Glutamatergic neuron (in vitro differentiated cells): ENCODE results near the gene FNDC3B. TPM values are rescaled to one million over a fixed set of nuclear protein-coding genes. Genes with fewer than 3 reads are reported as not detected.

Experiments
- DNase-seq: peaks from one replicate; pipeline ENCODE4 v3.0.0; 2022
- H3K27ac Mint-ChIP-seq: one replicate; pipeline ENCODE4 v1.8.0; 2020; ENCODE audit warnings: mild to moderate bottlenecking, mixed read lengths, inconsistent platforms; ENCODE audit not compliant: unreplicated experiment
- H3K27me3 Mint-ChIP-seq: one replicate; pipeline ENCODE4 v1.8.0; 2020; ENCODE audit warnings: mild to moderate bottlenecking, moderate library complexity, mixed read lengths, inconsistent platforms; ENCODE audit not compliant: unreplicated experiment
- H3K36me3 Mint-ChIP-seq: one replicate; pipeline ENCODE4 v1.8.0; 2020; ENCODE audit warnings: mild to moderate bottlenecking, mixed read lengths, inconsistent platforms; ENCODE audit not compliant: unreplicated experiment
- H3K4me1 Mint-ChIP-seq: one replicate; pipeline ENCODE4 v1.8.0; 2020; ENCODE audit warnings: mild to moderate bottlenecking, low read depth, mixed read lengths, inconsistent platforms; ENCODE audit not compliant: unreplicated experiment
- H3K4me3 Mint-ChIP-seq: one replicate; pipeline ENCODE4 v1.8.0; 2020; ENCODE audit warnings: mild to moderate bottlenecking, mixed read lengths, inconsistent platforms; ENCODE audit not compliant: unreplicated experiment
- H3K9me3 Mint-ChIP-seq: one replicate; pipeline ENCODE4 v1.8.0; 2020; ENCODE audit warnings: mild to moderate bottlenecking, moderate library complexity, mixed read lengths, inconsistent platforms; ENCODE audit not compliant: unreplicated experiment
- CTCF ChIP-seq: fragments of 200-600 bp; sonication (generic); IDR thresholded peaks from one replicate; pipeline ENCODE4 v1.5.0; 2021; ENCODE audit not compliant: partially characterized antibody, unreplicated experiment
- total RNA-seq: library from RNA; stranded (reverse); fragmentation: NEBNext Ultra II Directional; extraction: Animal tissue kit (Norgen Biotek cat#: 25700); gene quantifications from one replicate; pipeline ENCODE4 v1.2.1, GENCODE V29; 2021; ENCODE audit not compliant: unreplicated experiment

The FNDC3B gene
- total RNA-seq, 1 donor from 2014 or later, result 11.7 TPM

GRCh38 chr3:172320468-172320867 is 281.1 kb downstream of the FNDC3B start:
- peaks cover 8% of the 10 kb centered on the region for H3K9me3 Mint-ChIP-seq
- H3K27ac Mint-ChIP-seq, result no peak overlapping the region
- no peaks in the 10 kb centered on the region for H3K36me3 Mint-ChIP-seq
- peaks cover 20% of the 10 kb centered on the region for H3K4me1 Mint-ChIP-seq
- H3K4me3 Mint-ChIP-seq, result no peak overlapping the region
- TF ChIP-seq CTCF, result no peak
- peaks cover 11% of the 10 kb centered on the region for H3K27me3 Mint-ChIP-seq
- DNase-seq, result no peak

GRCh38 chr3:172321035-172321434 is 281.7 kb downstream of the FNDC3B start:
- Mint-ChIP-seq H3K4me1 (peaks cover 20% of the 10 kb centered on the region), H3K4me3 (no peak overlapping the region), H3K36me3 (no peaks in the 10 kb centered on the region), H3K27ac (no peak overlapping the region), H3K27me3 (peaks cover 11% of the 10 kb centered on the region), H3K9me3 (peaks cover 8% of the 10 kb centered on the region)
- no peak for TF ChIP-seq CTCF
- no peak for DNase-seq

- Mint-ChIP-seq H3K27me3 (peaks cover 4% of the 10 kb centered on the region), H3K36me3 (no peaks in the 10 kb centered on the region), H3K4me3 (no peak overlapping the region), H3K4me1 (peaks cover 4% of the 10 kb centered on the region), H3K27ac (no peak overlapping the region), H3K9me3 (peaks cover 3% of the 10 kb centered on the region)
- no peak for DNase-seq
- TF ChIP-seq CTCF, result no peak
Measured at GRCh38 chr3:172323894-172324610, 284.7 kb downstream of the FNDC3B start.

GRCh38 chr3:172324611-172325203 is 285.3 kb downstream of the FNDC3B start:
- Mint-ChIP-seq H3K27ac (no peak overlapping the region), H3K4me3 (no peak overlapping the region), H3K36me3 (no peaks in the 10 kb centered on the region), H3K9me3 (peaks cover 1% of the 10 kb centered on the region), H3K4me1 (no peaks in the 10 kb centered on the region), H3K27me3 (no peaks in the 10 kb centered on the region)
- TF ChIP-seq CTCF, result no peak
- DNase-seq, result no peak

- no peaks in the 10 kb centered on the region for H3K27me3 Mint-ChIP-seq
- peaks cover 1% of the 10 kb centered on the region for H3K9me3 Mint-ChIP-seq
- no peak for TF ChIP-seq CTCF
- no peaks in the 10 kb centered on the region for H3K4me1 Mint-ChIP-seq
- no peak overlapping the region for H3K4me3 Mint-ChIP-seq
- H3K36me3 Mint-ChIP-seq, result no peaks in the 10 kb centered on the region
- no peak for DNase-seq
- H3K27ac Mint-ChIP-seq, result no peak overlapping the region
Measured at GRCh38 chr3:172325461-172325860, 286.1 kb downstream of the FNDC3B start.
